Measurements from ENCODE around the gene M1AP.
"Not testable (repeated sequence)": the region's sequence is repeated elsewhere in the genome, so short reads cannot be mapped to it uniquely, and the experiment has no call there.

Gene M1AP

GRCh38 chr2:74653589-74653984, 5.5 kb upstream of the M1AP start:
- peak; percentile 25 to 34 for ATAC-seq

GRCh38 chr2:74646834-74647482, 1.2 kb downstream of the M1AP start:
- no peak for ATAC-seq

- ATAC-seq: no peak
These were observed 1.9 kb downstream of the M1AP start for GRCh38 chr2:74646201-74646600.

GRCh38 chr2:74645344-74645743, 2.8 kb downstream of the M1AP start:
- no peak for ATAC-seq

GRCh38 chr2:74639550-74639949, 8.6 kb downstream of the M1AP start:
- no peak for ATAC-seq

GRCh38 chr2:74632939-74633312, 15.2 kb downstream of the M1AP start:
- ATAC-seq: no peak

- no peak for ATAC-seq
These were observed 15.8 kb downstream of the M1AP start for GRCh38 chr2:74632209-74632938.

GRCh38 chr2:74630454-74630853, 17.7 kb downstream of the M1AP start:
- ATAC-seq: not testable (repeated sequence)

GRCh38 chr2:74628538-74629105, 19.5 kb downstream of the M1AP start:
- ATAC-seq: no peak

- no peak for ATAC-seq
These were observed 22.3 kb downstream of the M1AP start for GRCh38 chr2:74625658-74626425.

- ATAC-seq: no peak
These were observed 27.5 kb downstream of the M1AP start for GRCh38 chr2:74620671-74621070.

- ATAC-seq: no peak
These were observed 28.4 kb downstream of the M1AP start for GRCh38 chr2:74619651-74620297.

- ATAC-seq: no peak
These were observed 29.6 kb downstream of the M1AP start for GRCh38 chr2:74618410-74619083.

- no peak for ATAC-seq
These were observed 31.0 kb downstream of the M1AP start for GRCh38 chr2:74617122-74617521.

GRCh38 chr2:74606927-74607326, 41.2 kb downstream of the M1AP start:
- ATAC-seq: no peak

- ATAC-seq: peak; percentile 25 to 60
These were observed 44.7 kb downstream of the M1AP start for GRCh38 chr2:74603282-74604000.

GRCh38 chr2:74602586-74603281, 45.4 kb downstream of the M1AP start:
- ATAC-seq: peak in 1 of 2 donors; percentile 31

- no peak for ATAC-seq
These were observed 48.5 kb downstream of the M1AP start for GRCh38 chr2:74599676-74600075.

- ATAC-seq: no peak
These were observed 50.7 kb downstream of the M1AP start for GRCh38 chr2:74597410-74597809.

- ATAC-seq: no peak
These were observed 51.5 kb downstream of the M1AP start for GRCh38 chr2:74596584-74596983.

Measured in activated CD4-positive, CD25-positive, alpha-beta regulatory T cell treated with anti-CD3 and anti-CD28 coated beads, Interleukin-2, amount 50 U/mL, for 24 hours (primary cell).